Measurements from ENCODE around the gene FAM111A. TPM values are rescaled to one million over a fixed set of nuclear protein-coding genes. Genes with fewer than 3 reads are reported as not detected.
A peak's percentile ranks its signal among the peaks of the same experiment; 100 is the strongest.
"Not testable (repeated sequence)": the region's sequence is repeated elsewhere in the genome, so short reads cannot be mapped to it uniquely, and the experiment has no call there.

The FAM111A gene
- total RNA-seq, 1 experiment from 2014 or later = 37.9 TPM

DNA sequence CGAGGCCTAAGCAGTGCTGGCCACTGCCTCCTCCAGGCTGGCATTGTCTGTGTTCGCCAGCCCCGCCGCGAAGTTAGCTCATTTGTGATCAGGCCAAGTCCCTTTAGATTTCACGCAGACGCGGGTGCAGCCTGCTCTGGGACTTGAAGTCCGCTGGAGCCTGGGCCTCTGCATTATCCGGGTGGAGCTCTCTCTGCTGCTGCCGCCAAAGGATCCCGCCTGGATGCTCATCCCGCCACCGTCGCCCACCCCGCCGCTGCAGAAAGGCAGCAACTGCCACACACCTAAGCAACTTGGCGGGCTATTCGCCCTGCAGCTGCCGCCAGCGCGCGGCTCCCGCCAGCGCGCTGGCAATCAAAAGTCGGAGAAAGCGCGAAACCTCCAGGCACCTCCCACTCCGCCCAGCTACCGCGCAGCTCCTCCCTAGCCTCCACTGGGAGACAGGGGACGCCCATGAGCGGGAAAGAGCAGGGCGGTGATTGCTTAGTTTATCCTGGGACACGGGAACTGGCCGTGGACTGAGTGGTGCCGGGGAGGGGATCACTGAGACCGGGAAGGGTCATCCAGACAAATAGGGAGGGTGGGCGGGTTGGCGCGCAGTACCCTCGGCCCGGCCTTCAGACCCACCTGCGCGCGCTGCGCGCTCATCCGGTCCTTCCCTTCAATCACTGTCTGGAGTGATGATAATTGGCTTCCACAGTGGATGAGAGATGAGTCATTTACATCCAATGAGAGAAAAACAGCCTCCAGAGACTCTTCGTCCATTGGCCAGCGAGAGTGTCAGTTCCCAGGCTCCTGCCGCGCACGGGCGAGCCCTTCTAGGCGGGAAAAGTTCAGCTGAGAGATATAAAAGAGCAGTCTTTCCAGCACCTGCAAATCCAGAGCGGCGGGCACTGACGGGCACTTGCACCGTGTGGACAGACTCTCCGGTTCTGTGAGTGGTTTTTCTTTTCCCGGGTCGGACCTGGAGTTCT, 36.0 kb upstream of the FAM111A start, which contains the start of gene FAM111B:
TSS of gene FAM111B (plus strand) at position 875 of the 974 bp plus-strand sequence. CDS start 2,389 bp downstream, outside the sequence.
- Histone ChIP-seq H3K27me3 (ENCODE audit: control insufficient read depth, insufficient read depth, low read length) (no peaks in the 10 kb centered on the region), H3K4me1 (ENCODE audit: control insufficient read depth, insufficient read depth, low read length) (peaks cover 11% of the 10 kb centered on the region), H3K27ac (ENCODE audit: low read length) (peak within 1 kb of the TSS; percentile 66), H3K9me3 (ENCODE audit: control insufficient read depth, insufficient read depth, low read depth, low read length) (no peaks in the 10 kb centered on the region), H3K4me3 (ENCODE audit: low read depth in 2 of 2, low read length in 2 of 2) (peak within 1 kb of the TSS; percentile 62 to 95), H3K36me3 (ENCODE audit: control insufficient read depth, insufficient read depth, low read length) (no peaks in the 10 kb centered on the region; the same call in 1 of the 2 replicates)
- in situ Hi-C loops (cut with HindIII; ENCODE audit: low pct_unique_long_range_greater_than_20kb, low sequenced_read_pairs) (no loop called here), intact Hi-C loops (cut with micrococcal nuclease; ENCODE audit: unreplicated experiment) (no loop called here)
- CTCF ChIA-PET = interaction anchor here (1.1 kb wide), 1 partner anchor 29 kb away, joined by 8 read pairs; no protein-coding TSS in a partner anchor
- POLR2A ChIA-PET = interaction anchor here (0.6 kb wide), 2 partner anchors 41 to 435 kb away, joined by 3 read pairs; no protein-coding TSS in a partner anchor
- no TSS peak for BruUV-seq (replicated peaks)
- ATAC-seq (peak; percentile 95), DNase-seq (ENCODE audit: low read depth, low spot score) (peak; percentile 61)
- TF ChIP-seq TCF7L2 (IDR thresholded peaks at IDR 0.05; ENCODE audit: low read depth, low read length) (no peak), SIN3A (IDR thresholded peaks at IDR 0.05; ENCODE audit: borderline replicate concordance, insufficient read depth, low read depth, low read length) (peak; percentile 62; the same call in 1 of the 2 replicates), POLR2AphosphoS5 (IDR thresholded peaks at IDR 0.05; ENCODE audit: low read depth, low read length) (peak; percentile 35)
- TF ChIP-seq, protein P1, sequence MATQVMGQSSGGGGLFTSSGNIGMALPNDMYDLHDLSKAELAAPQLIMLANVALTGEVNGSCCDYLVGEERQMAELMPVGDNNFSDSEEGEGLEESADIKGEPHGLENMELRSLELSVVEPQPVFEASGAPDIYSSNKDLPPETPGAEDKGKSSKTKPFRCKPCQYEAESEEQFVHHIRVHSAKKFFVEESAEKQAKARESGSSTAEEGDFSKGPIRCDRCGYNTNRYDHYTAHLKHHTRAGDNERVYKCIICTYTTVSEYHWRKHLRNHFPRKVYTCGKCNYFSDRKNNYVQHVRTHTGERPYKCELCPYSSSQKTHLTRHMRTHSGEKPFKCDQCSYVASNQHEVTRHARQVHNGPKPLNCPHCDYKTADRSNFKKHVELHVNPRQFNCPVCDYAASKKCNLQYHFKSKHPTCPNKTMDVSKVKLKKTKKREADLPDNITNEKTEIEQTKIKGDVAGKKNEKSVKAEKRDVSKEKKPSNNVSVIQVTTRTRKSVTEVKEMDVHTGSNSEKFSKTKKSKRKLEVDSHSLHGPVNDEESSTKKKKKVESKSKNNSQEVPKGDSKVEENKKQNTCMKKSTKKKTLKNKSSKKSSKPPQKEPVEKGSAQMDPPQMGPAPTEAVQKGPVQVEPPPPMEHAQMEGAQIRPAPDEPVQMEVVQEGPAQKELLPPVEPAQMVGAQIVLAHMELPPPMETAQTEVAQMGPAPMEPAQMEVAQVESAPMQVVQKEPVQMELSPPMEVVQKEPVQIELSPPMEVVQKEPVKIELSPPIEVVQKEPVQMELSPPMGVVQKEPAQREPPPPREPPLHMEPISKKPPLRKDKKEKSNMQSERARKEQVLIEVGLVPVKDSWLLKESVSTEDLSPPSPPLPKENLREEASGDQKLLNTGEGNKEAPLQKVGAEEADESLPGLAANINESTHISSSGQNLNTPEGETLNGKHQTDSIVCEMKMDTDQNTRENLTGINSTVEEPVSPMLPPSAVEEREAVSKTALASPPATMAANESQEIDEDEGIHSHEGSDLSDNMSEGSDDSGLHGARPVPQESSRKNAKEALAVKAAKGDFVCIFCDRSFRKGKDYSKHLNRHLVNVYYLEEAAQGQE (IDR thresholded peaks at IDR 0.05; ENCODE audit: insufficient read depth in 1 of 2, low read depth in 2 of 2, low read length in 1 of 2) = no peak
- TF ChIP-seq, protein P2, sequence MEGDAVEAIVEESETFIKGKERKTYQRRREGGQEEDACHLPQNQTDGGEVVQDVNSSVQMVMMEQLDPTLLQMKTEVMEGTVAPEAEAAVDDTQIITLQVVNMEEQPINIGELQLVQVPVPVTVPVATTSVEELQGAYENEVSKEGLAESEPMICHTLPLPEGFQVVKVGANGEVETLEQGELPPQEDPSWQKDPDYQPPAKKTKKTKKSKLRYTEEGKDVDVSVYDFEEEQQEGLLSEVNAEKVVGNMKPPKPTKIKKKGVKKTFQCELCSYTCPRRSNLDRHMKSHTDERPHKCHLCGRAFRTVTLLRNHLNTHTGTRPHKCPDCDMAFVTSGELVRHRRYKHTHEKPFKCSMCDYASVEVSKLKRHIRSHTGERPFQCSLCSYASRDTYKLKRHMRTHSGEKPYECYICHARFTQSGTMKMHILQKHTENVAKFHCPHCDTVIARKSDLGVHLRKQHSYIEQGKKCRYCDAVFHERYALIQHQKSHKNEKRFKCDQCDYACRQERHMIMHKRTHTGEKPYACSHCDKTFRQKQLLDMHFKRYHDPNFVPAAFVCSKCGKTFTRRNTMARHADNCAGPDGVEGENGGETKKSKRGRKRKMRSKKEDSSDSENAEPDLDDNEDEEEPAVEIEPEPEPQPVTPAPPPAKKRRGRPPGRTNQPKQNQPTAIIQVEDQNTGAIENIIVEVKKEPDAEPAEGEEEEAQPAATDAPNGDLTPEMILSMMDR (IDR thresholded peaks at IDR 0.05) = no peak

- Histone ChIP-seq H3K4me1 (ENCODE audit: control insufficient read depth, insufficient read depth, low read length) (peaks cover 11% of the 10 kb centered on the region), H3K4me3 (ENCODE audit: low read depth in 2 of 2, low read length in 2 of 2) (peak overlapping the region; percentile 62 to 95), H3K27ac (ENCODE audit: low read length) (peak overlapping the region; percentile 66)
- DNase-seq (ENCODE audit: low read depth, low spot score); H3K27me3 ChIP-seq (ENCODE audit: control insufficient read depth, insufficient read depth, low read length); H3K36me3 ChIP-seq (ENCODE audit: control insufficient read depth, insufficient read depth, low read length); H3K9me3 ChIP-seq (ENCODE audit: control insufficient read depth, insufficient read depth, low read depth, low read length); BruUV-seq (replicated peaks); ATAC-seq; CTCF ChIA-PET; intact Hi-C loops (cut with micrococcal nuclease; ENCODE audit: unreplicated experiment); in situ Hi-C loops (cut with HindIII; ENCODE audit: low pct_unique_long_range_greater_than_20kb, low sequenced_read_pairs): not testable (repeated sequence)
- POLR2A ChIA-PET = interaction anchor here (0.6 kb wide), 1 partner anchor 40 kb away, joined by 3 read pairs; no protein-coding TSS in a partner anchor
Measured at GRCh38 chr11:59107721-59108120, 34.9 kb upstream of the FAM111A start.

Measured in Panc1 (cell line).